ENCODE data around the gene FFAR2.

Gene FFAR2

GRCh38 chr19:35425682-35426081 lies 22.4 kb upstream of the FFAR2 start:
- DNase-seq (ENCODE audit: low spot score): no peak

GRCh38 chr19:35427187-35427586 lies 20.9 kb upstream of the FFAR2 start:
- DNase-seq (ENCODE audit: low spot score): no peak

GRCh38 chr19:35429698-35430408 lies 18.2 kb upstream of the FFAR2 start:
- no peak for DNase-seq (ENCODE audit: low spot score)

DNA sequence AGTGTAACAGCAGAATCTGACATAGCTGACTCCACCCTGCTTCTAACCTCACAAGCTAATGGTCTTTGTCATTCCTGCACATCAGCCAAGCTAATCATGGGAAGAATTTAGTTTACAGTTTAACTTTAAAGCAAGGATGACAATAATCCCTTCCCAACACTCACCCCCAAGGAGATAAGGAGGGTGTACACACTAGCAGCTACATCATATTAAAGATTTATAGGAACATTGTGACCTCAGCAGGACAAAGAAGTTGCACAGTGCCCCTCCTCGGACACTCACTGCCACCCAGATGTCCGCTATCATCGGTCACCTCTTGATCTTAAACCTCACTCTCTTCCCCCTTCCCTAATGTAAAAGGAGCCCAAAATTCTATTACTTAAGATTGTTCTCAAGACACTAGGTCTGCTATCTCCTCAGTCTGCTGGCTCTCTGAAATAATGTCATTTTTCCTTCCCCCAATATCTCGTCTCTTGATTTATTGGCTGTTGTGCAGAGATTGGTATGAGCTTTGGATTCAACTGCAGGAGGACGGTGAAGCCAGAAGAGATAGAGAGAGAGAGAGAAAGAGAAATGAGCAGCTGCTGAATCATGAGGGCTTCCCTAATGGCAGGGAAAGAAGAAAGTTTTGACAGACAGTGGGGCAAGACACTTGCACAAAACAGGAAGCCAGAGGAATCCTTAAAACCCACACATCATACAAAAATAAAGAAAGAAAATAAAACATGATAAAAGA lies 17.5 kb upstream of the FFAR2 start:
- DNase-seq (ENCODE audit: low spot score): no peak

- no peak for DNase-seq (ENCODE audit: low spot score)
Observed at GRCh38 chr19:35431145-35431807, 16.8 kb upstream of the FFAR2 start.

DNA sequence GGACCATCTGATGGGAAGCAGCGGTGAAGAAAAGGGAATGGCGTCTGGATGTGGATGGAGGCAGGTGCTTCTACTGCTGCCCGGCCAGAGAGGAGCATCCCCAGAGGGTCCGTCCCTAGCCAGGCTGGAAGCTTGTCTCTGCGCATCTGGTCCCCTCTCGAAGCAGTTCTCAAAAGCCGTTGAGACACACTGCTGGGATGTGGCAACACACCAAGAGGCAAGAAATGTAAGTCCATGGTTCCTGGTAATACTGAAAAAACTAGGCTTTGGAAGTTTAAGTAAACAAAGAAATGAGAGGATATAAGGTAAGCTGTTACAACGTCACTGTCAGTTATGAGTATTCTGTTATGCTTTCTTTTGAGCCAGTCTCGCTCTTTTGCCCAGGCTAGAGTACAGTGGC lies 15.1 kb upstream of the FFAR2 start:
- no peak for DNase-seq (ENCODE audit: low spot score)

- DNase-seq (ENCODE audit: low spot score): no peak
Observed at GRCh38 chr19:35433448-35433847, 14.6 kb upstream of the FFAR2 start.

- DNase-seq (ENCODE audit: low spot score): no peak
Observed at GRCh38 chr19:35435896-35436295, 12.2 kb upstream of the FFAR2 start.

DNA sequence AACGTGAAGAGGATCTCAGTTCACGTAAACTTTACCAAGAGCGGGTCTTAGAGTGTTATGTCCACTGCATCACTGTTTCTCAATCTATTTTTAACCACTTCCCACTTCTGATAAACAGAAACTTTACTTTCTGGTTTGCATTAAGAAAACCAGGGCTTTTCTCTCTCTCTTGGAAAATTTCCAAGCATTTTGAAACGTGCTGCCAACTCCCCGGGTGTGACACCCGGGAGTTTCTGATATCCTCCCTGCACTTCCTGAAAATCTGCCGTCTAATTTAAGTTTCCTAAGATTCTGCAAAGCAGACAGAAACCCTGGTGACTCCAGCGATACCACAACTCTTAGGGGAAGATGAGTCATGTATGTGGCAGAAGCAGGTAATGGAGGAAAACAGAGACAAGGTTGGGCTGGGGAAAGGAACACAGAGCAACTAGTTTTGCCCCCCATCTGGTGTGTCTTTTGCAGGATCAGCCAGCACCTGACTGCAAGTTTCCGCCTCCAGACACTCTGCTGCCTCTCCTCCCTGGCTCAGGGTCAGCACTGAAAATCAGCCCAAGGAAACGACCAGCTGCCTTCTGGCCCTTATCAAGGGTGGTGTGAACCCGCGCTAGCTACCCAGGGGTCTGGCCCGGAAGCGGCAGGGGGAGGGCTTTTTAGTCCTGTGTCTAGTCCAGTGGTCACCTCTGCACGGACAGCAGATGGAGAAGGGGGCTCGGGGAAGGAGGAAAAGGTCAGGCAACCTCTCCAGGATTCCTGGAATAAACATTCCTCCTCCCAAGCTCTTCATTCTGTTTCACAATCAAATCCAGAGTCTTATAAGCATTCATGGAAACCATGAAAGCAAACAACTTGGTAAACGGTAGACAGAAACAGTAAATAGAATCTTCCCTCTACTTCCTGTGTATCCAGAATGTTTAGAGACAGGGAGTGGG lies 11.3 kb upstream of the FFAR2 start:
- DNase-seq (ENCODE audit: low spot score): no peak

DNA sequence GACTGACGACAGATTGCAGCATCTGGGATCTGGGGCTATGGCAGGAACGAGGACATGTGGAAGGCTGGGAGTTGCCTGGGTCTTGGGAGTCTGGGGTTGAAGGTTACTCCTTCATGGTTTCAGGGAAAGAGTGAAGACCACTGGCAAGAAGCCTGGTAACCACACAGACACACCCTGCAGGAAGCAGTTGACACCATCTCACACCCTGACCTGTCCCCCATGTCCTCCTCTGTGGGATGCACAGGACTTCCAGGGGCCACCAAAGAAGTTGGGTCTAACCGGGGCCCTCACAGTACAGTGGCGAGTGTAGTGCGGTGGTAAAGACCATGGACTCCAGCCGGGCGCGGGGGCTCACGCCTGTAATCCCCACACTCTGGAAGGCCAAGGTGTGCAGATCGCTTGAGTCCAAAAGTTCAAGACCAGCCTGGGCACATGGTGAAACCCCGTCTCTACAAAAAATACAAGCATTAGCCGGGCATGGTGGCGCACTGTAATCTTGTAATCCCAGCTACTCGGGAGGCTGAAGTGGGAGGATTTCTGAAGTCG lies 10.6 kb upstream of the FFAR2 start:
- DNase-seq (ENCODE audit: low spot score): no peak

- DNase-seq (ENCODE audit: low spot score): no peak
Observed at GRCh38 chr19:35438096-35438495, 10.0 kb upstream of the FFAR2 start.

DNA sequence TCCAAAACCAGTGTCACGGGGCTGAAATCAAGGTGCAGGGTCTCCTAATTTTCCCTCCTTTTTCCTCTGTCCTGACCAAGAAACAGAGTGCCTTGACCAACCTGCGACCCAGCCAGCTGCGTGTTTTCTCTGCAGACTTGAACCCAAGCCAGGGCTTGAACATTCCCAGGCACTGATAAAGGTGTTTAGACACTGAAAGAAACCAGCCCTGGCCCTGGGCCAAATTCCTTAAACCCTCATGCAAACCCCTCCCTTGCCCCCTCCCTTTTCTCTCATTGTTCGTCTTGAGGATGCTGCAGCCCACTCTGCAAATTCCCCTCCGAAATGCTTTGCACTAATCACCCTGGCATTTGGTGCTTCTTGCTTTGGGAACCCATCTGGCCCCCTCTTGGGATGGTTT lies 9.5 kb upstream of the FFAR2 start:
- no peak for DNase-seq (ENCODE audit: low spot score)

- no peak for DNase-seq (ENCODE audit: low spot score)
Observed at GRCh38 chr19:35439921-35440320, 8.1 kb upstream of the FFAR2 start.

GRCh38 chr19:35442091-35442490 lies 6.0 kb upstream of the FFAR2 start:
- DNase-seq (ENCODE audit: low spot score): no peak

DNA sequence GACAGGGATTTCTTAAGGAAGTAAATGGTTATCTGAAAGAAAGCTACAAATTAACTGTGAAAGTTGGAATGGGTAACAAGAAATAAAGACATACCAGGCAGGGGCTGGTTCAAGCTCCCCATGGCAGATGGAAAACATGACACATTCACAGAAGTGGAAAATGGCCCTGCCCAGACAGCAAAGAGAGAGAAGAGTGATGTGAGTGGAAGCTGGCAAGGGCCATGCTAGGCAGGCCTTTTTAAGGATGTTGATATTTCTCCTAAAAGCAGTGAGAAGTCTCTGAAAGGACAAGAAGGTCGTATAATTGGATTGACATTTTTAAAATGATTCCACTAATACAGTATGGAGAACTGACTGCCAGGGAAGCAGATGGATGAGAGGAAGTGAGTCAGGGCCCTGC lies 3.3 kb upstream of the FFAR2 start:
- no peak for DNase-seq (ENCODE audit: low spot score)

DNA sequence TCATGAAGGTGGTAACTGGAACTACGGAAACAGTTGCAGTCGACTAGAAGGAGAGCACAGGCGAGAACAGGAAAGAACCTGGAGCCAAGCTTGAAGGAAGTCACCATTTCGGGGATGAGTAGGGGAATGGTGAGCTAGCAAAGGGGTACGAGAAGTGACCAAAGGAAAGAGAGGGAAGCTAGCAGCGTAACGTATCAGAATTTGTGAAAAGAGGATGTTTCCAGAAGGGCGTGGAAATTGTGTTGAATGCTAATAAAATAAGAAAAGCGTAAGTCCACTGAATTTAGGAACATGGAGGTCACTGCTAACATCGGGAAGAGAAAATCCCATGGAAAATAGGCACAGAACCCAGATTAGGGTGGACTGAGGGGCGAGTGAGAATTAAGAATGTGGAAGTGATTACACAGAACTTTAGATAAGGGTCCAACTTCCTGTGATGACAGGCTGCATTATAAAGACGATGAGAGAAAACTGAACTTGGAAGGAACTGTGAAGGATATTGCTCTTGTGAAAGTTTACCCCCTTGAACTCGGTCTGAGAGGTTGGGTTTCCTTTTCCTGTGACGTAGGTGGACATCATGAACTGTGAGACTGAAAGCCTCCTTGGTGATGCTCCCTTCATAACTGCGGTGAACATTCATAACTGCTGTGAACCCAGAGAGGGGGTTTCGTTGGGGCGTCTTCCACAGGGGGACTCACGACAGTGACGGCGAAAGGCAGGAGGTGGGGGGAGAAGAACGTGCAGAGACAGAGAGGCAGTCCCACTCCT lies 2.0 kb upstream of the FFAR2 start:
- DNase-seq (ENCODE audit: low spot score): no peak

DNA sequence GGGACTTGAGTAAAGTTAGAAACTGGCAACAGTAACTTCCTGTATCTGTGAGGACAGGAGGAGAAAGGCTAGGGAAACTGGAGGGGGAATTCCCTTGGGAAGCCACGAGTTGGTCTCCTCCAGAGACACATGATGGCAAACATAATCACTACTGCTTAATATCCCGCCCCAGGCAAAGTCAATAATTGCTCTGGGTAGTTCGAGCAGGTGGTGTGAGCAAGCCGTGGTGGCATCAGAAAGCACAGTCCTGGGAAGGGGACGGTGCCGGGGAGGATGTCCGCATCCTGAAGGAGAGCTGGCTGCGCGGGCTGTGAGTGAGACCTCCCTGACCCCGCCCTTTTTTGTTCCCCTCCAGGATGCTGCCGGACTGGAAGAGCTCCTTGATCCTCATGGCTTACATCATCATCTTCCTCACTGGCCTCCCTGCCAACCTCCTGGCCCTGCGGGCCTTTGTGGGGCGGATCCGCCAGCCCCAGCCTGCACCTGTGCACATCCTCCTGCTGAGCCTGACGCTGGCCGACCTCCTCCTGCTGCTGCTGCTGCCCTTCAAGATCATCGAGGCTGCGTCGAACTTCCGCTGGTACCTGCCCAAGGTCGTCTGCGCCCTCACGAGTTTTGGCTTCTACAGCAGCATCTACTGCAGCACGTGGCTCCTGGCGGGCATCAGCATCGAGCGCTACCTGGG lies 1.4 kb downstream of the FFAR2 start:
- DNase-seq (ENCODE audit: low spot score): no peak

DNA sequence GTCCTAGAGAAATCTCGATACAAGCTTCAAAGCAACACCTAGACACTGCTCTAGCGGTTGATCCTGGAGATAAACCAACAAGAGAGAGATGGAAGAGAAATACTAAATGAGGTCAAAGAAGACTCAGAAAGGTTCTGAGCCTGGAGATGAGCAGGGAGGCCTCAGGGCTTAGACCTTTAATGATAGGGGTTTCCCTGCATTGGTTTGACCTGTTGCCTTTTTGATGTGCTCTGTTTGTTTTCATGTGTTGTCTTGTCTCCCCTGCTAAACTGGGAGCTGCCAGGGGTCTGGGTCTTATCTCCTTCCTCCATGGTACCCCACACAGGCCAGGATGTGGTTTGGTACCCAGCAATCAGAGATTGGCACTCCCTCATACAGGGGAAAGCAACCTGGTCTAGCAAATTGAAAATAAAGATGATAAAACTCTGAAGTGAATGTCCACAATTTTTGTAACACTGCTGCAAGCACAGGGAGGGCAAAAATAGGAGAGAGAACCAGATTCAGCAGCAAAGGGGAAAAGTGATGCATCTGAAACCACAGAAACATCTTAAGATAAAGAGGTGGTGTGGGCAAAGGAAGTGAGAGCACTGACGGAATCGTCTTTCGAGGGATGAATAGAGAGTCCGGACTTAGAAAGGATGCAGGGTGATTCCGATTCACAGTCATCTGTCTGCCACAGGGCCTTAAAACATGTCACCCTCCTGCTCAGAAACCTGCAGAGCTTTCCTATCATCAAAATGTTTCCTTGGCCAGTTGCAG lies 3.5 kb downstream of the FFAR2 start:
- DNase-seq (ENCODE audit: low spot score): no peak

- DNase-seq (ENCODE audit: low spot score): no peak
Observed at GRCh38 chr19:35454663-35455062, 6.6 kb downstream of the FFAR2 start.
